ENCODE measurements around the gene MLKL.
"Not testable (repeated sequence)": the region's sequence is repeated elsewhere in the genome, so short reads cannot be mapped to it uniquely, and the experiment has no call there.

Gene MLKL

DNA sequence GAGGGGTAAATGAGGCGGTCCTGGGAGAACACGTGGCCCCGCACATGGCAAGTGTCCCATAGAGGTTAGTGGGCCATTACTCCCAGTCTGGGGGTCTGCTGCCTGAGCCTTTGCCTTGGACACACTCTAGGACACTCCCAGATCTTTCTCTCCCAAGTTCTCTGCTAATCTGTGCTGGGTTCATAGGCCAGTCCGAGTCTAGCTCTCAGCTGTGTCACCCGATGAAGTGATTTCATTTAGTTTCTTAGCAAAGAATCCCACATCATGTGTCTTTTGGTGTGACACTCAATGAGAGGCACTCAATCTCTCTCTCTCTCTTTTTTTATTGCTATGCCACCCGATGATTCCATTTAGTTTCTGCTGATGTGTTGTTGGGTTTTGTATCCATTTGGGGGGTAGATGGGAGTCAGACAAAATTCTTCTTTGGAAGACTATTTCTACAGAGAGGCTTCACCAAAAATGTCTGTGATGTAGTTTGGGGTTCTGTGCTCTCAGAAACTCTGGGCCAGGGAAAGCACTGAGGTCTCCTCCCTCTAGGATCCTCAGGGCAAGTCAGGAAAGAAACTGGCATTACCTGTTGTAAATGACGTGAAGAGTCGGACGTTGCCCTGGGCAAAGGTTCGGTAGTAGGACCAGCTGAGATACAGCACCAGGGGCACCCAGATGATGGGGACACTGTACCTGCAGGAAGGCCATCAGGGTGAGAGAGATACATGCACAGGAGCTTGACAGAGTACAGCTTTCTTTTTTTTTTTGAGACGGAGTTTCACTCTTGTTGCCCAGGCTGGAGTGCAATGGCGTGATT lies 25.2 kb upstream of the MLKL start:
- TF ChIP-seq, protein P1, sequence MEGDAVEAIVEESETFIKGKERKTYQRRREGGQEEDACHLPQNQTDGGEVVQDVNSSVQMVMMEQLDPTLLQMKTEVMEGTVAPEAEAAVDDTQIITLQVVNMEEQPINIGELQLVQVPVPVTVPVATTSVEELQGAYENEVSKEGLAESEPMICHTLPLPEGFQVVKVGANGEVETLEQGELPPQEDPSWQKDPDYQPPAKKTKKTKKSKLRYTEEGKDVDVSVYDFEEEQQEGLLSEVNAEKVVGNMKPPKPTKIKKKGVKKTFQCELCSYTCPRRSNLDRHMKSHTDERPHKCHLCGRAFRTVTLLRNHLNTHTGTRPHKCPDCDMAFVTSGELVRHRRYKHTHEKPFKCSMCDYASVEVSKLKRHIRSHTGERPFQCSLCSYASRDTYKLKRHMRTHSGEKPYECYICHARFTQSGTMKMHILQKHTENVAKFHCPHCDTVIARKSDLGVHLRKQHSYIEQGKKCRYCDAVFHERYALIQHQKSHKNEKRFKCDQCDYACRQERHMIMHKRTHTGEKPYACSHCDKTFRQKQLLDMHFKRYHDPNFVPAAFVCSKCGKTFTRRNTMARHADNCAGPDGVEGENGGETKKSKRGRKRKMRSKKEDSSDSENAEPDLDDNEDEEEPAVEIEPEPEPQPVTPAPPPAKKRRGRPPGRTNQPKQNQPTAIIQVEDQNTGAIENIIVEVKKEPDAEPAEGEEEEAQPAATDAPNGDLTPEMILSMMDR (IDR thresholded peaks at IDR 0.05; ENCODE audit: low read depth, low read length, missing control alignments): no peak
- in situ Hi-C loops (cut with HindIII; ENCODE audit: low sequenced_read_pairs): no loop called here
- DNase-seq (ENCODE audit: low read depth): no peak
- no peak overlapping the region for H3K4me3 ChIP-seq (ENCODE audit: low read depth, low read length)

DNA sequence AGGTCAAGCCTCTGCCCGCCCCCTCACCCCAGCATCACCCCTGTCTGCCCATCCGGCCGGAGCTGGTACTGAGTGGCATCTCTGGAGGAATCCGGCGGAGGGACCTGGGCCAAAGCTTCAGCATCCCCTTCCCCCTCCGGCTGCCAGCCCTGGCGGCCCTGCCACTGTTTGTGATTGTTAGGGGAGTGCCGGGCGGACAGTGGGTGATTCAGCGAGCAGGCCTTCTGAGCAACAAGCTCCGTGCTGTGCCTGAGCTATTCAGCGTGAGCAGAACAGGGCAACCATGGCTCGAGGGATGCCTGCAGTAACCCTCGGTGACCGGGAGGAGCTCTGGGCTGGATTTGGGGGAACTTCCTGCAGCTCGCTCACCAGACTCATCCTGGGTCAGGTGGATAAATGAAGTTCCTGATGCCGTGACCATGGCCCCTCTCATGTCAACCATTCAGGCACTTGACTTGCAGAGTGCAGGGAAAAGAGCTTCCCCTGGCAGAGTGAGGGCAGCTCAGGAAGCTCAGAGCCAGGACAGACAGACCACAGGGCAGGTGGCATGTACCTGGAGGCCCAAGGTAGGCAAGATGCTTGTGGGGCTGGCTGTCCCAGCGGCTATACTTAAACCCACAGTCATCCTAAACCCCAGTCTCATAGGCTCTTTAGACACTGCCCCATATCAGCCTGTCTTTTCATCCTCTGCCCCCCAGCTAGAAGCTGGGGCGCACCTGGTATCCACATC lies 24.3 kb upstream of the MLKL start:
- TF ChIP-seq, protein P1 (IDR thresholded peaks at IDR 0.05; ENCODE audit: low read depth, low read length, missing control alignments): peak; percentile 56
- H3K4me3 ChIP-seq (ENCODE audit: low read depth, low read length): no peak overlapping the region
- in situ Hi-C loops (cut with HindIII; ENCODE audit: low sequenced_read_pairs): no loop called here
- peak; percentile 35 for DNase-seq (ENCODE audit: low read depth)

DNA sequence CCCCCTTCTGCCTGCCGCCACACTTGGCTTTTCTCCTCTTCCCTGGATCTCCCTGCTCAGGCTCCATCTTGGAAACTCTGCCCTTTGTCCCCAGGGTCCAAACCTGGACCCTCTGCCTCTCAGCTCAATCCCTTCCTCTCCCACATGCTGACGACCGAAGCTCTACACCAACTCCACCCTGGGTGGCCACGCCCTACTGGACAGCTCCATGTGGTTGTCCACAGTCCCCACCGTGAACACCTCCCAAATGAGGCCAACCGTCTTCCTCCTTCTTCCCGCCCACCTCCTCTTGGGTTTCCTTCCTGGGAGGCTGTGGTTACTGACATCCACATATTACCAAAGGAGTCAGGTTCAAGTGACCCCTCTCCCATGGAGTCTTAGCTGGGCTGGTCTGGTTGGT lies 22.6 kb upstream of the MLKL start:
- H3K4me3 ChIP-seq (ENCODE audit: low read depth, low read length): no peak overlapping the region
- no peak for DNase-seq (ENCODE audit: low read depth)
- in situ Hi-C loops (cut with HindIII; ENCODE audit: low sequenced_read_pairs): no loop called here
- TF ChIP-seq, protein P1 (IDR thresholded peaks at IDR 0.05; ENCODE audit: low read depth, low read length, missing control alignments): no peak

DNA sequence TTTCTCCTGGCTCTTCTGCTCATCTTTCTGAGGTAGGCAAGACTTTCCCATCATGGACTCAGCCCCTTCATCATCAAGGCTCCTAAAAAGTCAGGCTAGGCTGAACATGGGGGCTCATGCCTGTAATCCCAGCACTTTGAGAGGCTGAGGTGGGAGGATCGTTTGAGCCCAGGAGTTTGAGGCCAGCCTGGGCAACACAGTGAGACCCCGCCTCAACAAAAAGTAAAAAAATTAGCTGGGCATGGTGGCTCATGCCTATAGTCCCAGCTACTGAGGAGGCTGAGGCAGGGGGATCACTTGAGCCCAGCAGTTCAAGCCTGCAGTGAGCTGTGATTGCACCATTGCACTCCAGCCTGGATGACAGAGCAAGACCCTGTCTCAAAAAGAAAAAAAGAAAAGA lies 21.5 kb upstream of the MLKL start:
- DNase-seq (ENCODE audit: low read depth); in situ Hi-C loops (cut with HindIII; ENCODE audit: low sequenced_read_pairs); H3K4me3 ChIP-seq (ENCODE audit: low read depth, low read length): not testable (repeated sequence)

DNA sequence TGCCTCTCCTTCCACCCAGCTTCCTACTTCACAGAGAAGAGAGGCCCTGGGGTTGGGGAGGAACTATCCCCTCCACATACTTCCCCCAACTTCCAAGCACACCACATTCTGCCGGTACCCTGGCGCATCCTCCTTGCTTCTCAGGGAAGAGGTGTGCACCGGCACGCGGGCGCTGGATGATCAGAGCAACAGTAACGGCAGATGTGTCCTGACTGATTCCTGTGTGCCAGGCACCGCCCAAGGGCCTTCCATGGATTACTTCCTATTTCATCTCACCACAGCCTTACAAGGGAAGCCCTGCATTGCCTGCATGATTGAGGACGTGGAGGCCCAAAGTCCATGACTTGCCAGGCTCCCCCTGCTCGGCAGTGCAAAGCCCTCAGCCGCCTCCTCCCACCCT lies 21.1 kb upstream of the MLKL start:
- no peak overlapping the region for H3K4me3 ChIP-seq (ENCODE audit: low read depth, low read length)
- in situ Hi-C loops (cut with HindIII; ENCODE audit: low sequenced_read_pairs): no loop called here
- DNase-seq (ENCODE audit: low read depth): no peak
- TF ChIP-seq, protein P1 (IDR thresholded peaks at IDR 0.05; ENCODE audit: low read depth, low read length, missing control alignments): no peak

DNA sequence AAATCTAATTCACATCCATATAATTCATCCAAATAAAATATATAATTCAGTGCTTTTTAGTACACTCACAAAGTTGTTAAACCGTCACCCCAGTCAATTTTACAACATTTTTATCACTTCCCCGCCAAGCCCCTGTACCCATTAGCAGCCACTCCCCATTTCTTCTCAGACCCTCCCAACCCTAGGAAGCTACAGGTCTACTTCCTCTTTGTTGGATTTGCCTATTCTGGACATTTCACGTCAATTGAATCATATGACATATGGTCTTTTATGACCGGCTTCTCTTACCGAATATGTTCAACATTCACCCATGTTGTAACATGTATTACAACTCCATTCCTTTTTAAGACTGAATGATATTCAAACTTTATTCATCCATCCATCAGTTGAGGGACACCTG lies 19.9 kb upstream of the MLKL start:
- TF ChIP-seq, protein P1 (IDR thresholded peaks at IDR 0.05; ENCODE audit: low read depth, low read length, missing control alignments): no peak
- in situ Hi-C loops (cut with HindIII; ENCODE audit: low sequenced_read_pairs): no loop called here
- DNase-seq (ENCODE audit: low read depth): no peak
- no peak overlapping the region for H3K4me3 ChIP-seq (ENCODE audit: low read depth, low read length)

All from astrocyte of the cerebellum (primary cell).